ENCODE data around the gene BRPF1. TPM values are rescaled to one million over a fixed set of nuclear protein-coding genes. Genes with fewer than 3 reads are reported as not detected.
"Not testable (repeated sequence)": the region's sequence is repeated elsewhere in the genome, so short reads cannot be mapped to it uniquely, and the experiment has no call there.

The BRPF1 gene
- total RNA-seq, 1 experiment from 2014 or later: 22.9 TPM

- no peak for DNase-seq (ENCODE audit: low read depth)
Measured at GRCh38 chr3:9767418-9767817, 35.9 kb downstream of the BRPF1 start.

- no peak for DNase-seq (ENCODE audit: low read depth)
Measured at GRCh38 chr3:9768141-9768775, 36.7 kb downstream of the BRPF1 start.

- no peak for DNase-seq (ENCODE audit: low read depth)
Measured at GRCh38 chr3:9769012-9769411, 37.5 kb downstream of the BRPF1 start.

GRCh38 chr3:9769426-9770275, 38.1 kb downstream of the BRPF1 start, which contains the start of gene CAMK1:
Gene CAMK1, minus strand, starts transcription at chr3:9769947. Its CDS starts 2,198 bp downstream, at chr3:9767749.
- peak; percentile 58 for DNase-seq (ENCODE audit: low read depth)

- no peak for DNase-seq (ENCODE audit: low read depth)
Measured at GRCh38 chr3:9770276-9770812, 38.8 kb downstream of the BRPF1 start.

- DNase-seq (ENCODE audit: low read depth): not testable (repeated sequence)
Measured at GRCh38 chr3:9771007-9771406, 39.5 kb downstream of the BRPF1 start.

GRCh38 chr3:9776896-9777693, 45.6 kb downstream of the BRPF1 start:
- no peak for DNase-seq (ENCODE audit: low read depth)

GRCh38 chr3:9777694-9778021, 46.1 kb downstream of the BRPF1 start:
- DNase-seq (ENCODE audit: low read depth): no peak

GRCh38 chr3:9778143-9779074, 46.9 kb downstream of the BRPF1 start:
- peak; percentile 28 for DNase-seq (ENCODE audit: low read depth)

GRCh38 chr3:9779075-9779593, 47.6 kb downstream of the BRPF1 start:
- no peak for DNase-seq (ENCODE audit: low read depth)

GRCh38 chr3:9779721-9780457, 48.4 kb downstream of the BRPF1 start:
- no peak for DNase-seq (ENCODE audit: low read depth)

GRCh38 chr3:9780458-9780812, 48.9 kb downstream of the BRPF1 start:
- DNase-seq (ENCODE audit: low read depth): no peak

GRCh38 chr3:9780910-9781309, 49.4 kb downstream of the BRPF1 start:
- no peak for DNase-seq (ENCODE audit: low read depth)

- no peak for DNase-seq (ENCODE audit: low read depth)
Measured at GRCh38 chr3:9781551-9781950, 50.0 kb downstream of the BRPF1 start.

GRCh38 chr3:9781978-9782603, 50.6 kb downstream of the BRPF1 start:
- DNase-seq (ENCODE audit: low read depth): no peak

GRCh38 chr3:9782770-9783169, 51.2 kb downstream of the BRPF1 start:
- no peak for DNase-seq (ENCODE audit: low read depth)

- no peak for DNase-seq (ENCODE audit: low read depth)
Measured at GRCh38 chr3:9783954-9784353, 52.4 kb downstream of the BRPF1 start.

- no peak for DNase-seq (ENCODE audit: low read depth)
Measured at GRCh38 chr3:9784965-9785364, 53.4 kb downstream of the BRPF1 start.

- no peak for DNase-seq (ENCODE audit: low read depth)
Measured at GRCh38 chr3:9785602-9786001, 54.1 kb downstream of the BRPF1 start.
